IMR-90 (cell line): ENCODE results near the gene BCL2L15.

ENCODE experiments used
- BHLHE40 ChIP-seq: fragments of 150-350 bp; IDR thresholded peaks from 2 replicates; pipeline ENCODE4 v1.6.1; 2016; ENCODE audit warnings: mild to moderate bottlenecking, low read depth, low read length
- CEBPB ChIP-seq: IDR thresholded peaks from 2 replicates; pipeline ENCODE4 v1.6.1; 2012; ENCODE audit warnings: low read depth, low read length, improper control_type of control experiment
- CHD1 ChIP-seq: IDR thresholded peaks from 2 replicates; pipeline ENCODE4 v1.6.1; 2012; ENCODE audit warnings: low read depth, low read length, improper control_type of control experiment
- MAFK ChIP-seq: IDR thresholded peaks from 2 replicates; pipeline ENCODE4 v1.6.1; 2012; ENCODE audit warnings: low read depth, low read length, improper control_type of control experiment
- MAZ ChIP-seq: IDR thresholded peaks from 2 replicates; pipeline ENCODE4 v1.6.1; 2012; ENCODE audit warnings: low read depth, mild to moderate bottlenecking, low read length, improper control_type of control experiment, moderate library complexity, borderline replicate concordance
- MXI1 ChIP-seq: IDR thresholded peaks from 2 replicates; pipeline ENCODE4 v1.6.1; 2012; ENCODE audit warnings: low read depth, mild to moderate bottlenecking, low read length, moderate library complexity, borderline replicate concordance
- POLR2A ChIP-seq: IDR thresholded peaks from 2 replicates; pipeline ENCODE4 v1.6.1; 2012; ENCODE audit warnings: mild to moderate bottlenecking, low read depth, low read length
- RAD21 ChIP-seq: IDR thresholded peaks from 2 replicates; pipeline ENCODE4 v1.6.1; 2012; ENCODE audit warnings: low read length, improper control_type of control experiment
- RCOR1 ChIP-seq: IDR thresholded peaks from 2 replicates; pipeline ENCODE4 v1.6.1; 2012; ENCODE audit warnings: mild to moderate bottlenecking, low read length, improper control_type of control experiment; ENCODE audit not compliant: insufficient replicate concordance
- RFX5 ChIP-seq: IDR thresholded peaks from 2 replicates; pipeline ENCODE4 v1.8.0; 2012; ENCODE audit warnings: low read depth, mild to moderate bottlenecking, low read length, moderate library complexity
- SMC3 ChIP-seq: fragments of 150-350 bp; IDR thresholded peaks from 2 replicates; pipeline ENCODE4 v1.6.1; 2016; ENCODE audit warnings: low read depth, mild to moderate bottlenecking, antibody characterized with exemption, low read length, moderate library complexity
- TF ChIP-seq, protein P1 (sequence below): conservative IDR thresholded peaks from 2 replicates; pipeline ENCODE4 v1.5.1; 2012; ENCODE audit warnings: mild to moderate bottlenecking, low read depth, low read length, improper control_type of control experiment
- TF ChIP-seq, protein P2 (sequence below): fragments of 150-350 bp; IDR thresholded peaks from 2 replicates; pipeline ENCODE4 v1.6.1; 2017; ENCODE audit warnings: mild to moderate bottlenecking, antibody characterized with exemption, low read length, low read depth

DNA sequence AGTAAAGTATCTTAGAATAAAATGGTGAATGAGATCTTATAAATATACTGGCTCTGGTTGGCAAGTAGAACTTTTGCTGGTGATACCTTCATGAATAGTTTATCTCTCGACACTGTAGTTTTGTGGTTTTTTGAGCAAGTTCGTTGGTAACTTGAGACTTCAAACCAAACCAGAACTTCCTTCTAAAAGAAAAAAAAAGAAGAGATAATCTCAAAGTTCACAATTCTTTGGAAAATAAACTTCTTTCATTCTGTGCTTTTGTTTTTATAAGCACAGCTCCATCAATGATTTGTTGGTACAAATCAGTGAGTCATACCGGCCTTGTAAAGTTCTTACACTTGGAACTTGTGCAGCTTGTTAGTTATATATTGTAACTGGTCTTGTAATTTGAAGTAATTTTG lies 44.1 kb upstream of the BCL2L15 start:
- TF ChIP-seq POLR2A (no peak), SMC3 (no peak), MAZ (no peak), RFX5 (no peak), CEBPB (peak; percentile 43; the same call in 1 of the 2 replicates), MXI1 (no peak), BHLHE40 (no peak), RCOR1 (no peak), MAFK (no peak), CHD1 (no peak), RAD21 (no peak)
- TF ChIP-seq, protein P1, sequence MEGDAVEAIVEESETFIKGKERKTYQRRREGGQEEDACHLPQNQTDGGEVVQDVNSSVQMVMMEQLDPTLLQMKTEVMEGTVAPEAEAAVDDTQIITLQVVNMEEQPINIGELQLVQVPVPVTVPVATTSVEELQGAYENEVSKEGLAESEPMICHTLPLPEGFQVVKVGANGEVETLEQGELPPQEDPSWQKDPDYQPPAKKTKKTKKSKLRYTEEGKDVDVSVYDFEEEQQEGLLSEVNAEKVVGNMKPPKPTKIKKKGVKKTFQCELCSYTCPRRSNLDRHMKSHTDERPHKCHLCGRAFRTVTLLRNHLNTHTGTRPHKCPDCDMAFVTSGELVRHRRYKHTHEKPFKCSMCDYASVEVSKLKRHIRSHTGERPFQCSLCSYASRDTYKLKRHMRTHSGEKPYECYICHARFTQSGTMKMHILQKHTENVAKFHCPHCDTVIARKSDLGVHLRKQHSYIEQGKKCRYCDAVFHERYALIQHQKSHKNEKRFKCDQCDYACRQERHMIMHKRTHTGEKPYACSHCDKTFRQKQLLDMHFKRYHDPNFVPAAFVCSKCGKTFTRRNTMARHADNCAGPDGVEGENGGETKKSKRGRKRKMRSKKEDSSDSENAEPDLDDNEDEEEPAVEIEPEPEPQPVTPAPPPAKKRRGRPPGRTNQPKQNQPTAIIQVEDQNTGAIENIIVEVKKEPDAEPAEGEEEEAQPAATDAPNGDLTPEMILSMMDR: no peak
- TF ChIP-seq, protein P2, sequence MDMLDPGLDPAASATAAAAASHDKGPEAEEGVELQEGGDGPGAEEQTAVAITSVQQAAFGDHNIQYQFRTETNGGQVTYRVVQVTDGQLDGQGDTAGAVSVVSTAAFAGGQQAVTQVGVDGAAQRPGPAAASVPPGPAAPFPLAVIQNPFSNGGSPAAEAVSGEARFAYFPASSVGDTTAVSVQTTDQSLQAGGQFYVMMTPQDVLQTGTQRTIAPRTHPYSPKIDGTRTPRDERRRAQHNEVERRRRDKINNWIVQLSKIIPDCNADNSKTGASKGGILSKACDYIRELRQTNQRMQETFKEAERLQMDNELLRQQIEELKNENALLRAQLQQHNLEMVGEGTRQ: no peak
